A549 (cell line): ENCODE data around the gene KCTD20. TPM values are rescaled to one million over a fixed set of nuclear protein-coding genes. Genes with fewer than 3 reads are reported as not detected.

Experiments
- ATAC-seq, 2 experiments: fragments of 200-7000 bp in 1 of 2; fragments of >200 bp in 1 of 2; cut with Nextera tagmentation in 1 of 2; cut with Tn5 transposase in 1 of 2; 3 replicates each; pipeline versions ENCODE4 v1.8.0 to v1.9.1; 2018 to 2020; ENCODE audit warnings: mild to moderate bottlenecking in 1 of 2, moderate library complexity in 1 of 2
- CTCF ChIA-PET: fragments of 300-600 bp; sonication (Branson Sonifier 250); formaldehyde crosslinking; extraction: SDS; loops from one replicate; lab custom pipeline; 2021; ENCODE audit warnings: antibody characterized with exemption, inconsistent platforms; lab: Yijun Ruan, JAX
- POLR2A ChIA-PET: fragments of 350-600 bp; formaldehyde crosslinking; extraction: SDS; loops from one replicate; lab custom pipeline; 2021; ENCODE audit warnings: antibody characterized with exemption, inconsistent platforms; lab: Yijun Ruan, JAX
- DNase-seq, 2 experiments: peaks; one replicate each; pipeline versions ENCODE4 v3.0.0 to v3.0.0-alpha.2; 2011 to 2016; ENCODE audit warnings: low read depth in 1 of 2, low spot score in 1 of 2
- FAIRE-seq: peaks from 2 replicates; lab custom pipeline; 2011; peaks lifted over from hg19 to GRCh38; lab: Jason Lieb, UNC
- H3K27ac ChIP-seq, 2 experiments: fragments of >200 bp; sonication (Bioruptor Twin); formaldehyde crosslinking; 3 replicates each; pipeline ENCODE4 v1.5.1; 2016 to 2017
- H3K4me1 ChIP-seq: fragments of >200 bp; sonication (Bioruptor Twin); formaldehyde crosslinking; 3 replicates; pipeline ENCODE4 v1.6.1; 2016
- H3K4me2 ChIP-seq: fragments of >200 bp; sonication (Bioruptor Twin); formaldehyde crosslinking; 3 replicates; pipeline ENCODE4 v1.6.1; 2016
- H3K4me3 ChIP-seq: fragments of >200 bp; sonication (Bioruptor Twin); formaldehyde crosslinking; 3 replicates; pipeline ENCODE4 v1.5.1; 2016
- H3K9me3 ChIP-seq: fragments of >200 bp; sonication (Bioruptor Twin); formaldehyde crosslinking; 3 replicates; pipeline ENCODE4 v1.6.1; 2016
- BHLHE40 ChIP-seq: IDR thresholded peaks from 2 replicates; pipeline ENCODE4 v1.6.1; 2012; ENCODE audit warnings: low read depth, low read length, inconsistent platforms
- CEBPB ChIP-seq, 2 experiments: fragments of >200 bp in 1 of 2; sonication (Bioruptor Twin) in 1 of 2; formaldehyde crosslinking in 1 of 2; IDR thresholded peaks; 2 replicates each; pipeline ENCODE4 v1.6.1; 2012 to 2016
- CHD4 ChIP-seq: fragments of 200-600 bp; sonication (generic); IDR thresholded peaks from 2 replicates; pipeline ENCODE4 v1.6.1; 2016; ENCODE audit warnings: antibody characterized with exemption, mild to moderate bottlenecking, borderline replicate concordance
- E2F6 ChIP-seq: IDR thresholded peaks from 2 replicates; pipeline ENCODE4 v1.6.1; 2012; ENCODE audit warnings: low read depth, borderline replicate concordance
- EHF ChIP-seq: fragments of 250-450 bp; sonication (Bioruptor Pico); IDR thresholded peaks from 2 replicates; pipeline ENCODE4 v1.5.0; 2020; ENCODE audit warnings: mild to moderate bottlenecking
- EP300 ChIP-seq, 2 experiments: fragments of >200 bp; sonication (Bioruptor Twin); formaldehyde crosslinking; IDR thresholded peaks; 2 replicates in 1 of 2; 3 replicates in 1 of 2; pipeline ENCODE4 v1.6.1; 2016 to 2017
- FOSB ChIP-seq: fragments of 250-450 bp; sonication (Bioruptor Pico); IDR thresholded peaks from 2 replicates; pipeline ENCODE4 v1.5.0; 2020; ENCODE audit warnings: mild to moderate bottlenecking, moderate library complexity
- FOSL2 ChIP-seq, 2 experiments: fragments of 450-650 bp in 1 of 2; fragments of >200 bp in 1 of 2; sonication (Bioruptor Twin) in 1 of 2; formaldehyde crosslinking; IDR thresholded peaks; 2 replicates each; pipeline versions ENCODE4 v1.5.0 to v1.6.1; 2016 to 2020; ENCODE audit warnings: mild to moderate bottlenecking in 1 of 2, moderate library complexity in 1 of 2
- HES2 ChIP-seq: fragments of >200 bp; sonication (Bioruptor Twin); formaldehyde crosslinking; IDR thresholded peaks from 2 replicates; pipeline ENCODE4 v1.6.1; 2016
- HMGXB4 ChIP-seq: fragments of 250-450 bp; sonication (Bioruptor Pico); IDR thresholded peaks from 2 replicates; pipeline ENCODE4 v1.5.0; 2021; ENCODE audit warnings: mild to moderate bottlenecking, moderate library complexity, borderline replicate concordance
- HOXA7 ChIP-seq: fragments of 250-450 bp; sonication (Bioruptor Pico); IDR thresholded peaks from 2 replicates; pipeline ENCODE4 v1.5.0; 2020; ENCODE audit warnings: mild to moderate bottlenecking, moderate library complexity
- HOXB13 ChIP-seq: fragments of 250-450 bp; sonication (Bioruptor Pico); IDR thresholded peaks from 2 replicates; pipeline ENCODE4 v1.5.0; 2020; ENCODE audit warnings: low read depth, mild to moderate bottlenecking, moderate library complexity
- JUNB ChIP-seq: fragments of >200 bp; sonication (Bioruptor Twin); formaldehyde crosslinking; IDR thresholded peaks from 2 replicates; pipeline ENCODE4 v1.6.1; 2016
- MAX ChIP-seq: IDR thresholded peaks from 2 replicates; pipeline ENCODE4 v1.6.1; 2012
- MAZ ChIP-seq: fragments of 150-350 bp; IDR thresholded peaks from 2 replicates; pipeline ENCODE4 v1.6.1; 2014; ENCODE audit warnings: antibody characterized with exemption, low read depth, low read length, borderline replicate concordance
- NR3C1 ChIP-seq: fragments of >200 bp; sonication (Bioruptor Twin); formaldehyde crosslinking; IDR thresholded peaks from 3 replicates; pipeline ENCODE4 v1.6.1; 2017
- PHF8 ChIP-seq: fragments of 200-600 bp; sonication (generic); IDR thresholded peaks from 2 replicates; pipeline ENCODE4 v1.6.1; 2016; ENCODE audit warnings: low read depth, mild to moderate bottlenecking, antibody characterized with exemption, moderate library complexity, borderline replicate concordance
- RCOR1 ChIP-seq: fragments of 150-350 bp; IDR thresholded peaks from 2 replicates; pipeline ENCODE4 v1.6.1; 2014; ENCODE audit warnings: antibody characterized with exemption, low read length, low read depth
- SREBF2 ChIP-seq: fragments of 450-650 bp; IDR thresholded peaks from 2 replicates; pipeline ENCODE4 v1.6.1; 2014; ENCODE audit warnings: mild to moderate bottlenecking, moderate library complexity
- TP53 ChIP-seq: fragments of 250-450 bp; sonication (Bioruptor Pico); IDR thresholded peaks from 2 replicates; pipeline ENCODE4 v1.5.0; 2021; ENCODE audit warnings: mild to moderate bottlenecking, moderate library complexity
- USF2 ChIP-seq: fragments of 450-650 bp; IDR thresholded peaks from 2 replicates; pipeline ENCODE4 v1.6.1; 2014; ENCODE audit warnings: antibody characterized with exemption
- ZFP36 ChIP-seq: fragments of 450-650 bp; IDR thresholded peaks from 2 replicates; pipeline ENCODE4 v1.6.1; 2014; ENCODE audit warnings: borderline replicate concordance; ENCODE audit not compliant: partially characterized antibody
- ZSCAN20 ChIP-seq: fragments of 250-450 bp; sonication (Bioruptor Pico); IDR thresholded peaks from 2 replicates; pipeline ENCODE4 v1.8.0; 2022; ENCODE audit warnings: mild to moderate bottlenecking, moderate library complexity
- WGBS: methylation state at CpG from one replicate; pipeline ENCODE4 v1.1.6; 2017; ENCODE audit errors: missing lambda C conversion rate; 5-methylcytosine and 5-hydroxymethylcytosine counted together
- polyA plus RNA-seq, 4 experiments: library from polyadenylated mRNA; depleted of rRNA in 3 of 4; stranded (reverse); fragments of >200 nt; fragmentation: RNase III in 1 of 4; extraction: RNeasy Plus Mini Kit Qiagen cat#74134 plus additional on column Dnase treatment in 1 of 4; gene quantifications; 2 replicates in 3 of 4; 3 replicates in 1 of 4; pipeline ENCODE4 v1.2.3, GENCODE V29; 2011 to 2017

Gene KCTD20
- polyA plus RNA-seq, 2 of the 4 experiments (the other 2 are of a cell fraction): 16.8 to 48.2 TPM

GRCh38 chr6:36499918-36500317 lies 57.1 kb downstream of the KCTD20 start:
- WGBS: 90% methylated on average over 3 of the region's 4 CpGs
- Histone ChIP-seq H3K4me3 (no peak overlapping the region), H3K9me3 (no peaks in the 10 kb centered on the region), H3K4me2 (no peak overlapping the region), H3K27ac (no peak overlapping the region), H3K4me1 (no peaks in the 10 kb centered on the region)
- POLR2A ChIA-PET: no interaction called here
- no peak for DNase-seq
- ATAC-seq: no peak
- no peak for FAIRE-seq
- no peak for TF ChIP-seq CEBPB (IDR thresholded peaks at IDR 0.05)
- TF ChIP-seq BHLHE40: no peak
- no peak for TF ChIP-seq PHF8
- no peak for TF ChIP-seq SREBF2
- TF ChIP-seq HES2: no peak
- no peak for TF ChIP-seq ZSCAN20 (CRISPR knock-in tag)
- TF ChIP-seq HOXA7 (CRISPR knock-in tag): no peak
- TF ChIP-seq JUNB: no peak
- no peak for TF ChIP-seq FOSL2 (IDR thresholded peaks at IDR 0.05)
- TF ChIP-seq FOSL2 (CRISPR knock-in tag; IDR thresholded peaks at IDR 0.05): no peak
- no peak for TF ChIP-seq TP53 (CRISPR knock-in tag)
- TF ChIP-seq MAZ: no peak
- no peak for TF ChIP-seq HOXB13 (CRISPR knock-in tag)
- no peak for TF ChIP-seq CHD4
- no peak for TF ChIP-seq E2F6
- TF ChIP-seq RCOR1: no peak
- no peak for TF ChIP-seq ZFP36
- TF ChIP-seq EHF (CRISPR knock-in tag): no peak
- no peak for TF ChIP-seq MAX
- TF ChIP-seq HMGXB4 (CRISPR knock-in tag): no peak
- TF ChIP-seq, all 56 proteins: peak for 0
- CTCF ChIA-PET: no interaction called here

- FAIRE-seq: no peak
- 94% methylated on average over 6 of the region's 6 CpGs for WGBS
- TF ChIP-seq HES2 (no peak), NR3C1 (no peak), EP300 (IDR thresholded peaks at IDR 0.05) (no peak), FOSL2 (IDR thresholded peaks at IDR 0.05) (no peak), FOSL2 (CRISPR knock-in tag; IDR thresholded peaks at IDR 0.05) (no peak), E2F6 (no peak), USF2 (no peak), ZFP36 (no peak), FOSB (CRISPR knock-in tag) (no peak), MAX (no peak)
- TF ChIP-seq, all 56 proteins: peak for 0
- POLR2A ChIA-PET: no interaction called here
- H3K4me3 ChIP-seq: no peak overlapping the region
- no peaks in the 10 kb centered on the region for H3K4me1 ChIP-seq
- no peak overlapping the region for H3K4me2 ChIP-seq
- DNase-seq (no peak), ATAC-seq (no peak)
- H3K27ac ChIP-seq: no peak overlapping the region
- CTCF ChIA-PET: no interaction called here
- H3K9me3 ChIP-seq: no peaks in the 10 kb centered on the region
These were observed 58.9 kb downstream of the KCTD20 start for GRCh38 chr6:36501686-36502085.
